HG02763 (cell line): Measurements from ENCODE around the gene TTLL12.

ENCODE experiments used
- ATAC-seq: cut with Tn5 transposase; IDR thresholded peaks from one replicate; pipeline ENCODE4 v1.9.1; 2021; ENCODE audit warnings: mild to moderate bottlenecking, moderate library complexity; ENCODE audit not compliant: unreplicated experiment

The TTLL12 gene

DNA sequence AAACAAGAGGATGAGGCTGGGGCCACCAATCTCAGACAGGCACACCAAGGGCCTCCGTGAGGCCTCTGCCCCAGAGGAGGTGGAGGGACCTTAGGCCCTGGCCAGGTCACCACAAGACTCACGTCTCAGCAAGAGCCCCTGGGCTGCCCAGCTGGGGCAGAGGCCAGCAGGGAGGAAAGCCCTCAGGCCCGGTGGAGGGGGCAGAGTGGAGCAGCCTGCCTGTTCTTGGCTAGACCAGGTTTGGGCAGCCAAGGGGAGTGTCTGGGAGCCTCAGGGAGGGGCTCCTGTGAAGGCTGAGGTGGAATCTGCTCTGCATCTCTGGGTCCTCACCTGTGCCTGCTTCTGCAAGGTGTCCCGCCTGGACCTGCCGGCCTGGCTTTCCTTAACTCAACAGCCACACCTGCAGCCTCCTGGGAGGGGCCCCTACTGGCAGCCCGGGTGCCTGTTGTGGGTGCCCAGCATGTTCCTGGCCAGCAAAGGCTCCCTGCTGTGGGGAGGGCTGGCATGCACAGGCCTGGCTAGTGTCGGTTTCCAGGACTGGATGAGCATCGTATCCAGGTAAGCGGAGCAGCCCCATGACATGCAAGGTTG, 11.9 kb downstream of the TTLL12 start:
- no peak for ATAC-seq

DNA sequence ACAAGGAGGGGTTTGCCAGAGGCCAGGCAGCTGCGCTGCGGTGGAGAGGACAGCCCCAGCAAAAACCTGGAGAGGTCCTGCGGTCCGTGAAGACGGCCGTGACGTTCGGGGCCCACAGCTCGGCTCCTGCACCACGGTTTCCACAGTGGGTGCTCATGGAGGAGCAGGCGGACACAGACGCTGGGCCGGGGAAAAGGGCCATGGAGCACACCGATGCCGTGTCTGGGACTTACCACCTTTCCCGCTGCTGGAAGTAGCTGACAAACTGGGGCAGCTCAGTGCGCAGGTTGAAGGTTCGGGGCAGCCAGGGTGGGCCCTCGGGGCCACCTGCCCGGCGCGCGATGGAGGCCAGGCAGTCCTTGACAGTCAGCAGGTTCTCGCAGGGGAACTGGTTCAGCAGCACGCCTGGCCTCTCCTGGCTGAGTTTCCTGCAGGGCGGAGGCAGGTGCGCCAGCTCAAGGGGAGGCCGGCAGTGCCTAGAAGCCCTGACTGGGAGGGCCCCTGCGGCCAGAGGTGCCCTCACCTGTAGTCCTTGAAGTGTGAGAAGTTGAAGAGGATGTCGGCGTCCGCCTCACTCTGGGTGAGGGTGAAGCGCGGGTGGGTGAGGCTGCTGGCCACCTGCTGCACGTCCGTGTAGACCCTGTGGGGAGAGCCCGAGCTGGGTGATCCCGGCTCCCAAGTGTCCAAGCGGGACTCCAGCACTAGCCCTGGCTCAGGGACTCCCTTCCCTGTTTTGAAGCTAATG, 12.8 kb downstream of the TTLL12 start:
- ATAC-seq, result no peak

- ATAC-seq, result no peak
These were observed 13.4 kb downstream of the TTLL12 start for GRCh38 chr22:43173566-43173965.

DNA sequence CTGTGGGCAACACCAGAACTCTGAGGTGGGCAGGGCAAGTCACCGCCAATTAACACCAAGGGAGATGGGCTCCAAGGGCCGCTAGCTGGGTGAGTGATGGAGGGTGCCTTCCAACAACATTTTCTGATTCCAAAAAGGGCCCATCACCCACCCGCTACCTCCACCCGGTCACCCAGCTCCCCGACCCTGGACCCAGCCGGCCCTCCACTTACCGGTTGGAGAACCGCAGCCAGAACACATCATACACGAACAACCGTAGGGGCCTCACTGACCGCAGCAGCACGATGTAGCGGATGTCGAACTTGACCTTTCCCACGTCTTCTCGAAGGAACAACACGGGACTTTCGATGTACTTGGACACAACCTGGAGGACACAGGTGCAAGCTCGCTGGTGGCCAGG, 14.7 kb downstream of the TTLL12 start:
- ATAC-seq, result no peak

GRCh38 chr22:43171607-43172006, 15.3 kb downstream of the TTLL12 start:
- no peak for ATAC-seq

DNA sequence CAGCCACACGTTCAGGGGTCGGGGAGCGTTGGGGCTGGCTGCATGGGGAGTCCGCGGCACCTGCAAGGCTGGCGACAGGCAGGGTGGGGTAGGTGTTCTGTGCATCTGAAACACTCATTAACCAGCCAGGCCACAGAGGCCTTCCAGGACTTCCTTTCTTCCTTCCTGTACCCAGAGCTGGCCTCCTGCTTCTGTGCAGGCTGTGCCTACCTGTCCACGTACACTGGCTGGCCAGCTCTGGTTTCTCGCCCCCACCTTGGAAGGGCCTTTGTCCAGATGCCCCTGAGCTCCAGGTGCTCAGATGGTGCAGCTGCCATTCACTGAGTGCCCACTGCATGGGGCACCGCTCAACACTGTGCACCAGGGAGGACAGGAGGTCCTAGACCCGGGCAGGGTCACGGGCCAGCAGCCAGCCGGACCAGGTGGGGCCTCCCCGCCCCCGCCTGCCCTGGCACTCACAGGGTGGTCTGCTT, 15.9 kb downstream of the TTLL12 start:
- no peak for ATAC-seq

DNA sequence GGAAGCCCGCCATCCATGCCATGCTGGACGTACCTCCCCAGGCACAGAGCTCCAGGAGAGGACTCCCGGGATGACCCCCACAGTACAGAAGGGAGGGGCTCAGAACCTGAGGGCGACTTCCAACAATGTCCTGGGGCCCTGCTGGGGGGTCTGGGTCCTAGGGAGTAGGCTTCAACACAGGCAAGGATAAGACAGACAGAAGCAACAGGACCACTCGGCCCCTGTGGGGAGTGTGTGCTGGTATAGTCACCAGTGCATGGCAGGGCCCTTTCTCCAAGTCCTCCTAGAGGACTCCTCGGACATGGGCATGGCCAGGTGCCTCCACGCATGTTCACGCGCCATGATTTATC, 16.8 kb downstream of the TTLL12 start:
- ATAC-seq, result no peak

- no peak for ATAC-seq
These were observed 17.4 kb downstream of the TTLL12 start for GRCh38 chr22:43169310-43170130.

DNA sequence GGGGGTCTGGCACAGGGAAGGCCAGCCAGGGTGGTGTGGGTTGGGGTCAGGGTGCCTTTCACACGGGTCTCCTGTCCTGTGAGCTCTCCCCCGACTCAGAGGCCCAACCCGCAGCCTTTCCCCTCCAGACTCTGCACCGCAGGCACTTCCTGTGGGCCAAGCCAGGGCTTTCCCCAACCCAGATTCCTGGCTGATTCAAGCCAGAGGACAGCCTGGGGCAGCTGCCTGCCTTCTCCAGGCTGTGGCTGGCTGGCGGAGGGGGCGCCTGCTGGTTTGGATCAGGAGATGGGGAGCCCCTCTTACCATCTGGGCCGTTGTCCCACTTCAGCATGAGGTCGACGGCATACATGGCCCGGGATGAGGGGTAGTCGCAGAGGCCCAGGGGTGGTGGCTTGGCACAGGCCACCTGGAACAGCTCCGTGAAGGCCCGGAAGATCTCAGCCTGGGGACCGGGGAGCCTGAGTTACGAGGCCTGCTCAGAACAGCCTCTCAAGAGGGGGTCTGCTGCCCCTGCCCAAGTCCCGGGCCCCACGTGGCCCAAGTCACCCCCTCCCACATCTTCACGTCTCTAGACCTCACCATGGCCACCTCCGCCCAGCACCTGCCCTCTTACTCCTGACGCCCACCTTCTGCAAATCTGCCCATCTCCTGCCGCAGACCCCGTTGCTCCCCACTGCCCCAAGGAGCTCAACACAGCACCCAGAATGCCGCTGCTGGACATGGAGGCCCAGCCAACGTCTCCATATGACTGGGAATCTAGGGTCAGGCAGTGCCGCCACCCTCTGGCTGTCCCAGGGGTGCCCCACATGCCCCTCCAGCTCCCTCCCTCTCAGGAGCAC, 18.2 kb downstream of the TTLL12 start:
- no peak for ATAC-seq

GRCh38 chr22:43167001-43167589, 19.8 kb downstream of the TTLL12 start:
- no peak for ATAC-seq

- no peak for ATAC-seq
These were observed 20.6 kb downstream of the TTLL12 start for GRCh38 chr22:43166132-43166930.

DNA sequence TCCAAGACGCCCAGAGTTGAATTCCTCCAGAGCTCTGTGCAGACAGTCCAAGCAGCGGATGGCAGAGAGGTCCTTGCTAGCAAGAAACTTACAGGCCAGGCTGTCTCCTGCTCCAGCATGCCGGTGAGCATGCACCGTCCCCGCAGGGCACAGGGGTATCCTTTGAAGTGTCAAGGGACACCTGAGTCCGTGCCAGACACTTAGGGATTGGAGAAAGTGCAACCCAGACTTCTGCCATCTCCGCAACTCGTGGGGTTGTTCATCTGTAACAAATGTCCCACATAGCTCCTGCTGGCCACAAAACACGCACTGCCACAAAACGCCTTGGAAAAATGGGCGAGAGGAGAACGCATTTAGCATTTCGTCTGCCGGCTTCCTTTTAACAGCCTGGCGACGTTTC, 22.3 kb downstream of the TTLL12 start:
- no peak for ATAC-seq

GRCh38 chr22:43163241-43163795, 23.6 kb downstream of the TTLL12 start:
- ATAC-seq, result no peak

GRCh38 chr22:43162412-43163150, 24.4 kb downstream of the TTLL12 start:
- ATAC-seq, result no peak

GRCh38 chr22:43160497-43161126, 26.3 kb downstream of the TTLL12 start:
- no peak for ATAC-seq

DNA sequence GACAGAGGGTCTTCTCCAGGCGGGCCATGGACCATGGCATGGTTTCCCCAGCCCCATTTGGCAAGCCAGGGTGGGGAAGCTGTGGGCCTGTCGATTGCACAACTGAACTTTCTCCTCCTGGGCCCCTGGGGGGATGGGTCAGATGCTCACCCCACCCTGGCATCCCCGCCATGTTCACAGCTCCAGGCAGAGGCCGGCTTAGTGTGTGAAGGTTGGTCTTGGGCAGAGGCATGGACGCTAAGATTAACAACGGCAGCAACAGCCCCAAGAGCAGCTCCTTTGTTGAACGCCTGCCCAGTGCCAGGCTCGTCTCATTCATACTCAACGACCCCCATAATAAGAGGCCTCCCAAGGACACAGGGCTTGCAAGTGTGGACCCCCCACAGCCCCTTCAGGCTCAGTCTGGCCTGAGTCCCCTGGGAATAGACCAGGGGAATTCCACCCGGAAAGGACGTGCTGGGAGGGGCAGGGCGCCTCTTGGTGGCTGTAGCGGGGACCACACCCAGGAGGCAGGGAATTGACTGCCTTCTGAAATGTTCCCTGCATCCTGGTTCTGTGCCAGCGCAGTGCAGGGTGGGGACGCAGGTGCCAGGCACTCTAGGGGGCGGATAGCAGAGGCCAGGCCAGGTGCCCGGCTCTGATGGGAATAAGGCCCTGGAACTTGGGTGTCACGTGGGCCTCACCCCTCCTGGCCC, 27.3 kb downstream of the TTLL12 start:
- ATAC-seq, result no peak

- no peak for ATAC-seq
These were observed 28.0 kb downstream of the TTLL12 start for GRCh38 chr22:43158778-43159483.
